HEK293 (cell line): ENCODE measurements around the gene KLF13.

Experiments
- CTCF ChIA-PET: fragments of 350-600 bp; formaldehyde crosslinking; extraction: SDS; loops from one replicate; lab custom pipeline; 2021; ENCODE audit warnings: antibody characterized with exemption; lab: Yijun Ruan, JAX
- POLR2A ChIA-PET: fragments of 300-600 bp; formaldehyde crosslinking; extraction: SDS; loops from one replicate; lab custom pipeline; 2020; ENCODE audit warnings: antibody characterized with exemption, inconsistent platforms; lab: Yijun Ruan, JAX
- H3K27ac ChIP-seq: fragments of 200-500 bp; sonication (Bioruptor generic); 2 replicates; pipeline ENCODE4 v1.5.1; 2014; ENCODE audit warnings: low read depth, low read length, control low read depth, inconsistent platforms; ENCODE audit errors: extremely low read depth
- H3K36me3 ChIP-seq, 2 experiments: fragments of 200-500 bp in 1 of 2; sonication (Bioruptor generic) in 1 of 2; 1 replicate in 1 of 2; 2 replicates in 1 of 2; pipeline ENCODE4 v1.5.1; 2014 to 2017; ENCODE audit warnings: inconsistent platforms in 2 of 2, low read length in 2 of 2; ENCODE audit not compliant: control insufficient read depth in 2 of 2, insufficient read depth in 1 of 2
- H3K4me1 ChIP-seq: fragments of 200-500 bp; sonication (Bioruptor generic); 2 replicates; pipeline ENCODE4 v1.5.1; 2014; ENCODE audit warnings: mild to moderate bottlenecking, low read length, inconsistent platforms; ENCODE audit not compliant: control insufficient read depth, insufficient read depth
- H3K4me3 ChIP-seq: 2 replicates; pipeline ENCODE4 v1.5.1; 2011; ENCODE audit warnings: low read depth, mild to moderate bottlenecking, control low read depth, low read length, moderate library complexity
- H3K9me3 ChIP-seq: fragments of 200-500 bp; sonication (Bioruptor generic); 2 replicates; pipeline ENCODE4 v1.5.1; 2014; ENCODE audit warnings: low read depth, low read length, inconsistent platforms; ENCODE audit not compliant: control insufficient read depth, insufficient read depth
- KLF17 ChIP-seq: fragments of 450-650 bp; formaldehyde crosslinking; IDR thresholded peaks from 2 replicates; pipeline ENCODE4 v1.5.1; 2016; ENCODE audit warnings: missing biosample characterization, missing genetic modification characterization
- MYNN ChIP-seq: fragments of 450-650 bp; formaldehyde crosslinking; IDR thresholded peaks from 2 replicates; pipeline ENCODE4 v1.5.1; 2016; ENCODE audit warnings: missing biosample characterization, missing genetic modification characterization, borderline replicate concordance
- PATZ1 ChIP-seq: fragments of 450-650 bp; formaldehyde crosslinking; IDR thresholded peaks from 2 replicates; pipeline ENCODE4 v1.5.1; 2016; ENCODE audit warnings: missing biosample characterization, missing genetic modification characterization
- PRDM4 ChIP-seq: fragments of 450-650 bp; formaldehyde crosslinking; IDR thresholded peaks from 2 replicates; pipeline ENCODE4 v1.5.1; 2017; ENCODE audit warnings: missing biosample characterization, missing genetic modification characterization
- RBAK ChIP-seq: fragments of 450-650 bp; formaldehyde crosslinking; IDR thresholded peaks from 2 replicates; pipeline ENCODE4 v1.5.1; 2016; ENCODE audit warnings: missing biosample characterization, missing genetic modification characterization
- SP2 ChIP-seq: fragments of 450-650 bp; formaldehyde crosslinking; IDR thresholded peaks from 2 replicates; pipeline ENCODE4 v1.5.1; 2016; ENCODE audit warnings: missing biosample characterization, missing genetic modification characterization
- ZBTB1 ChIP-seq: fragments of 450-650 bp; formaldehyde crosslinking; IDR thresholded peaks from 2 replicates; pipeline ENCODE4 v1.5.1; 2016; ENCODE audit warnings: missing biosample characterization, missing genetic modification characterization
- ZBTB20 ChIP-seq: fragments of 450-650 bp; formaldehyde crosslinking; IDR thresholded peaks from 2 replicates; pipeline ENCODE4 v1.5.1; 2016; ENCODE audit warnings: missing biosample characterization, missing genetic modification characterization
- ZNF132 ChIP-seq: fragments of 450-650 bp; formaldehyde crosslinking; IDR thresholded peaks from 2 replicates; pipeline ENCODE4 v1.5.1; 2017; ENCODE audit warnings: missing biosample characterization, missing genetic modification characterization, borderline replicate concordance
- ZNF184 ChIP-seq: fragments of 450-650 bp; IDR thresholded peaks from 2 replicates; pipeline ENCODE4 v1.5.1; 2018; ENCODE audit warnings: missing biosample characterization, mild to moderate bottlenecking, missing genetic modification characterization
- ZNF24 ChIP-seq: fragments of 450-650 bp; formaldehyde crosslinking; IDR thresholded peaks from 2 replicates; pipeline ENCODE4 v1.5.1; 2016; ENCODE audit warnings: missing biosample characterization, missing genetic modification characterization
- ZNF248 ChIP-seq: fragments of 450-650 bp; formaldehyde crosslinking; IDR thresholded peaks from 2 replicates; pipeline ENCODE4 v1.5.1; 2017; ENCODE audit warnings: missing biosample characterization, missing genetic modification characterization
- ZNF391 ChIP-seq: fragments of 450-650 bp; formaldehyde crosslinking; IDR thresholded peaks from 2 replicates; pipeline ENCODE4 v1.5.1; 2016; ENCODE audit warnings: low read depth, missing biosample characterization, missing genetic modification characterization, borderline replicate concordance
- ZNF473 ChIP-seq: fragments of 450-650 bp; formaldehyde crosslinking; IDR thresholded peaks from 2 replicates; pipeline ENCODE4 v1.5.1; 2017; ENCODE audit warnings: missing biosample characterization, missing genetic modification characterization
- ZNF513 ChIP-seq: fragments of 450-650 bp; IDR thresholded peaks from 2 replicates; pipeline ENCODE4 v1.5.1; 2018; ENCODE audit warnings: missing biosample characterization, missing genetic modification characterization
- ZNF518A ChIP-seq: fragments of 450-650 bp; formaldehyde crosslinking; conservative IDR thresholded peaks from 2 replicates; pipeline ENCODE4 v1.5.1; 2016; ENCODE audit warnings: low read depth, missing biosample characterization, missing genetic modification characterization
- ZNF585B ChIP-seq: fragments of 450-650 bp; formaldehyde crosslinking; IDR thresholded peaks from 2 replicates; pipeline ENCODE4 v1.5.1; 2016; ENCODE audit warnings: missing biosample characterization, missing genetic modification characterization
- ZNF639 ChIP-seq: fragments of 450-650 bp; formaldehyde crosslinking; IDR thresholded peaks from 2 replicates; pipeline ENCODE4 v1.5.1; 2016; ENCODE audit warnings: missing biosample characterization, missing genetic modification characterization
- ZNF692 ChIP-seq: fragments of 450-650 bp; formaldehyde crosslinking; IDR thresholded peaks from 2 replicates; pipeline ENCODE4 v1.5.1; 2016; ENCODE audit warnings: missing biosample characterization, missing genetic modification characterization

Gene KLF13

GRCh38 chr15:31382713-31383045, 56.0 kb downstream of the KLF13 start:
- ChIA-PET CTCF (interaction anchor here (0.6 kb wide), 1 partner anchor 60 kb away, joined by 3 read pairs; no protein-coding TSS in a partner anchor), POLR2A (no interaction called here)
- Histone ChIP-seq H3K9me3 (no peaks in the 10 kb centered on the region), H3K36me3 (peaks cover 0 to 4% of the 10 kb centered on the region in 2 experiments; a peak in 1 of 3 replicates), H3K27ac (no peak overlapping the region), H3K4me3 (no peak overlapping the region), H3K4me1 (no peaks in the 10 kb centered on the region)
- no peak for TF ChIP-seq RBAK (tag by site-specific recombination)
- no peak for TF ChIP-seq SP2 (tag by site-specific recombination)
- no peak for TF ChIP-seq ZBTB1
- TF ChIP-seq MYNN (tag by site-specific recombination): no peak
- TF ChIP-seq ZNF132 (tag by site-specific recombination): no peak
- TF ChIP-seq ZNF184 (tag by site-specific recombination): no peak
- TF ChIP-seq ZNF518A (tag by site-specific recombination): no peak
- no peak for TF ChIP-seq ZBTB20 (tag by site-specific recombination)
- no peak for TF ChIP-seq PRDM4 (tag by site-specific recombination)
- TF ChIP-seq KLF17: no peak
- TF ChIP-seq ZNF639: no peak
- no peak for TF ChIP-seq ZNF248 (tag by site-specific recombination)
- no peak for TF ChIP-seq ZNF391 (tag by site-specific recombination)
- TF ChIP-seq ZNF513 (tag by site-specific recombination): no peak
- TF ChIP-seq PATZ1: no peak
- no peak for TF ChIP-seq ZNF473 (tag by site-specific recombination)
- TF ChIP-seq ZNF692 (tag by site-specific recombination): no peak
- no peak for TF ChIP-seq ZNF24
- TF ChIP-seq ZNF585B (tag by site-specific recombination): no peak
